GM12892 (cell line): Measurements from ENCODE around the gene ZNF474.

ENCODE experiments used
- POLR2A ChIP-seq: IDR thresholded peaks from 2 replicates; pipeline ENCODE4 v1.6.1; 2011; ENCODE audit warnings: low read depth, low read length, control low read depth
- POLR2AphosphoS5 ChIP-seq: IDR thresholded peaks from 2 replicates; pipeline ENCODE4 v1.6.1; 2011; ENCODE audit warnings: low read depth, low read length, control low read depth
- TAF1 ChIP-seq: IDR thresholded peaks from 2 replicates; pipeline ENCODE4 v1.6.1; 2011; ENCODE audit warnings: low read depth, mild to moderate bottlenecking, control low read depth, low read length, borderline replicate concordance

DNA sequence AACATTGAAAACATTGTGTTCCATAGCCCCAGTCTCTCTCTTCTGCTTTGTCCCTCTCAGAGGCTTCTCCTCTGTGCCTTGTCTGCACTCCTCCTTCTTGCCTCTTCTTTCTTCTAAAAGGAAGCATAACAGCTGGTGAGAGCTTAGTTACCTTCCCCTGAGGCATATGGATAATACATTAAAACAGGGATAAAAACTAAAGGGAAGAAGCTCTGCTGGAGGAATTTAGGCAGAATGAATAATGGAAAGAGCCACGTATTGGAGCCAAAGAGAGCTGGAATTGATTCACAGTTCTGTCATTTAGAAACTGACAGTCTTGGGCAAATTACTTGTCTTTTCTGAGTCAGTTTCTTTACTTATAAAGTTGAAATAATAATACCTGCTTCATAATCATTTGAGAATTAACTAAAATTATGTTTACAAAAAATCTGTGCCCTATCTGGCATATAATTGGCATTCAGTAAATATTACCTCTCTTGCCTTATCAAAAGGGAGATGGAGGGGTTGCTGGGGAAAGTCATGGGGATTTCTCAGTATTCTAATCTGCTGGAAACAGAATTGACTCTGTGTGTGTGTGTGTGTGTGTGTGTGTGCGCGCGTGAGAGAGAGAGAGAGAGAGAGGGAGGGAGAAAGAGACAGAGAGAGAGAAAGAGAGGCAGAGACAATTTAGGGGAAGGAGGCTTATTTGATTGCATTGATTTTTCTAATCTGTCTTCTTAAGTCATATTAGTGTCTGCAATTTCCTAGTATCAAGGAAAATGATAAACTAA lies 20.2 kb downstream of the ZNF474 start:
- TF ChIP-seq POLR2A, result no peak
- TF ChIP-seq POLR2AphosphoS5, result no peak
- no peak for TF ChIP-seq TAF1
